HG03175 (cell line): ENCODE data around the gene DYNLRB1.
"Not testable (repeated sequence)": the region's sequence is repeated elsewhere in the genome, so short reads cannot be mapped to it uniquely, and the experiment has no call there.

Experiments used
- ATAC-seq: cut with Tn5 transposase; IDR thresholded peaks from one replicate; pipeline ENCODE4 v1.9.1; 2021; ENCODE audit warnings: mild to moderate bottlenecking, moderate library complexity; ENCODE audit not compliant: unreplicated experiment

The DYNLRB1 gene

DNA sequence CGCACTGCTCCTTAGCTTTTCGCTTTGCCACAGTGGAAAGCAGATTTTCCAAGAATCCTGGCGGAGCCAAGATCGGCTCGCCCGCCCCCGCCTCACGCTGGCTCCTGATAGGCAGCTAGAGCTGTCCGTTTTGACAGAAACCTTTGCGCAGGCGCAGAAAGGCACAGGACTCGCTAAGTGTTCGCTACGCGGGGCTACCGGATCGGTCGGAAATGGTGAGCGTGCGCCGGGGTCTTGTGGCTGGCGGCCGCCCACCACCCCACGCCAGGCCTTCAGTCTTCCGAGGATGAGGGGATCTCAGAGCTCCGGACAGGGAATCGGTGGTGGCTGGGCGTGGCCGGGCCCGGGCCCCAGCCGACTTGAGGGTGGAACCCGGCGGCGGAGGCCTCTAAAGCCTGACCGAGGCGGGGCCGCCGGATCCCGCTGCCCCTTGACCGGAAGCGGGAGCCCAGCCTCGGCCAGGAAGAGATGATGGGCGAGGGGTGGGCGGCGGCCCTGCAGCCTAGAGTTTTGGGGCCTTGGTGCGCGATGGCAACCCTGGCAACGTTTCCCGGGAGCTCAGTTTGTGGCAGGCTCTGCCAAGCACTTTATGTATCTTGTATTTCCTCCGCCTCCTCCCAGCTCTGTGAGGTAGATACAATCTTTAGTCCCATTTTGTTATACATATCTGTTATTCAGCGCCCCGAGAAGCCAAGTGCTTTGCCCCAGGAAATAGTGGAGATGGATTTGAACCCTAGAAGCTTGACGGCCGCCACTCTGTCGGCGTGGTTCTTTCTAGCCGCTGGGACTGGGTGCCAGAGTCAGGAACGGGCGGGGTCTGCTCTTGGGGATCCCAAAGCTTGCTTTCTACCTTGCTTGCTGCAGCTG lies at the start of gene DYNLRB1:
DYNLRB1 (plus strand) TSS at position 176 of the 867 bp plus-strand sequence; CDS start at position 213, 37 bp downstream.
- ATAC-seq: peak; percentile 71

GRCh38 chr20:34468951-34469350 lies 47.3 kb upstream of the DYNLRB1 start:
- ATAC-seq: no peak

- ATAC-seq: no peak
These were observed 43.8 kb upstream of the DYNLRB1 start for GRCh38 chr20:34472246-34472925.

GRCh38 chr20:34473262-34473883 lies 42.8 kb upstream of the DYNLRB1 start:
- no peak for ATAC-seq

GRCh38 chr20:34475979-34476736 lies 40.1 kb upstream of the DYNLRB1 start:
- ATAC-seq: peak; percentile 43

GRCh38 chr20:34479627-34480026 lies 36.6 kb upstream of the DYNLRB1 start:
- no peak for ATAC-seq

DNA sequence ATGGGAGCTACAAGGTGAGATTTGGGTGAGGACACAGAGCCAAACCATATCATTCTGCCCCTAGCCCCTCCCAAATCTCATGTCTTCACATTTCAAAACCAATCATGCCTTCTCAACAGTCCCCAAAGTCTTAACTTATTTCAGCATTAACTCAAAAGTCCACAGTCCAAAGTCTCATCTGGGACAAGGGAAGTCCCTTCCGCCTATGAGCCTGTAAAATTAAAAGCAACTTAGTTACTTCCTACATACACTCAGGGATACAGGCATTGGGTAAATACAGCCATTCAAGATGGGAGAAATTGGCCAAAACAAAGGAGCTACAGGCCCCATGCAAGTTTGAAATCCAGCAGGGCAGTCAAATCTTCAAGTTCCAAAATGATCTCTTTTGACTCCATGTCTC lies 34.1 kb upstream of the DYNLRB1 start:
- not testable (repeated sequence) for ATAC-seq

GRCh38 chr20:34483585-34484220 lies 32.5 kb upstream of the DYNLRB1 start:
- not testable (repeated sequence) for ATAC-seq

DNA sequence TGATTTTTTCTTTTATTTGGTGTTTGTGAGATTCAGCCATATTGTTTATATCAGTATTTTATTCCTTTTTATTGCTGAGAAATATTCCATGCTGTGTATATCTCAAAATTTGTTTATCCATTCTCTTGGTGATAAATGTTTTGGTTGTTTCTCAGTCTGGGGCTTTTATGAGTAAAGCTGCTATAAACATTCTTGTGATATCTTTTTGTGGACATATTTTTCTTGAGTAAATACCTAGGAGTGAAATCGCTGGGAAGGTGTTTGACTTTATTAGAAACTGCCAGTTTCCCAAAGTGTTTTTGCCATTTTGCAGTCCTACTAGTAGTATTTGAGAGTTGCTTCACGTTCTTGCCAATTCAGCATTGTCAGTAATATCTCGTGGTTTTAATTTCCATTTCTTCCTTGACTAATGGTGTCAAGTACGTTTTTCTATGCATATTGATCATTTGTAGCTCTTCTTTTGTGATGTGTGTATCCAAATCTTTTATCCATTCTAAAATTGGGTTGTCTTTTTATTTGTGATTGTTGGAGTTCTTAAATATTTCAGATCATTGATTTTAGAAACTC lies 31.1 kb upstream of the DYNLRB1 start:
- ATAC-seq: no peak

- ATAC-seq: no peak
These were observed 24.8 kb upstream of the DYNLRB1 start for GRCh38 chr20:34491226-34491931.

DNA sequence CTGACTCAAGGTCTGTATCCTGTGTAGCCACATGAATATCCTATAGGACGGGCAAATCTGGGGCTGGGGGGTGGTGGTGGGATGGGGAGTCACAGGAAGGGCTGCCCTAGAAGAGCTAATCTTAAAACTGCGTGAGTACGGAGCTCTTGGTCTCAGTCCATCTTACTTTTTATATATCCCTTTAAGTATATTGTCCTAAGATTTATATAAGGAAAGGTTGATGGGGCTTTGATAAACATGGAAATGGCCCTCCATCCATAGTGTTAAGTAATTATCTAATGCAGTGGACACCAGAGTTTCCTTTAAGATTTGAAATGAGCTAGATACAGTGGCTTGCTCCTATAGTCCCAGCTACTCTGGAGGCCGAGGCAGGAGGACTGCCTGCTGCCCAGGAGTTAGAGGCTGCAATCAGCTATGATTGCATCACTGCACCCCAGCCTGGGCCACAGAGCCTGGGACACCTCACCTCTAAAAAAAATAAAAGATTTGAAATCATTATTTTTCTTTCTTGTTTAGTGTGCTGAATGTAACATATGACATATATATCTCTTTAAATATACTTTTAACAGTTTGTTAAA lies 24.2 kb upstream of the DYNLRB1 start:
- no peak for ATAC-seq

GRCh38 chr20:34493646-34494045 lies 22.6 kb upstream of the DYNLRB1 start:
- no peak for ATAC-seq

DNA sequence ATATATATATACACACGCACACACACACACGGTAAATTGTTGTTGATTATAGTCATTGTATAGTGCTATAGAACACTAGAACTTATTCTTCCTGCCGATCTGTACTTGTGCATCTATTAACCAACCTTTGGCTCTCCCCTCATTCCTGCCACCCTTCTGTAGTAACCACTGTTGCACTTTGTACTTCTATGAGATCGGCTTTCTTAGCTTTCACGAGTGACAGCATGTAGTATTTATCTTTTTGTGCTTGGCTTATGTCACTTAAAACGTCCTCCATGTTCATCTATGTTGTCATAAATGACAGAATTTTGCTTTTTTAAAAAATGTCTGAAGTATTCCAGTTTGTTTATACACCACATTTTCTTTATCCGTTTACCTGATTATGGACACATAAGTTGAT lies 20.9 kb upstream of the DYNLRB1 start:
- no peak for ATAC-seq

- ATAC-seq: no peak
These were observed 20.3 kb upstream of the DYNLRB1 start for GRCh38 chr20:34495916-34496315.

DNA sequence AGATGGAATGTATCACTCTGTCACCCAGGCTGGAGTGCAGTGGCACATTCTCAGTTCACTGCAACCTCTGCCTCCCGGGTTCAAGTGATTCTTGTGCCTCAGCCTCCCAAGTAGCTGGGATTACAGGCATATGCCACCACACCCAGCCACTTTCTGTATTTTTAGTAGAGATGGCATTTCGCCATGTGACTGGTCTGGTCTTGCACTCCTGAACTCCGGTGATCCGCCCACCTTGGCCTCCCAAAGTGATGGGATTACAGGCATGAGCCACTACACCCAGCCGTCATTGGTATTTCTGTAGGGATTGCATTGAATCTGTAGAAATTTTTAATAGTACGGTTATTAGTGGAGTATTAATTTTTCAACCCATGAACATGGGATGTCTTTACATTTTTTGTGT lies 18.6 kb upstream of the DYNLRB1 start:
- ATAC-seq: not testable (repeated sequence)

- no peak for ATAC-seq
These were observed 15.4 kb upstream of the DYNLRB1 start for GRCh38 chr20:34500823-34501222.

GRCh38 chr20:34506480-34506879 lies 9.7 kb upstream of the DYNLRB1 start:
- no peak for ATAC-seq

GRCh38 chr20:34507702-34508413 lies 8.4 kb upstream of the DYNLRB1 start:
- no peak for ATAC-seq

DNA sequence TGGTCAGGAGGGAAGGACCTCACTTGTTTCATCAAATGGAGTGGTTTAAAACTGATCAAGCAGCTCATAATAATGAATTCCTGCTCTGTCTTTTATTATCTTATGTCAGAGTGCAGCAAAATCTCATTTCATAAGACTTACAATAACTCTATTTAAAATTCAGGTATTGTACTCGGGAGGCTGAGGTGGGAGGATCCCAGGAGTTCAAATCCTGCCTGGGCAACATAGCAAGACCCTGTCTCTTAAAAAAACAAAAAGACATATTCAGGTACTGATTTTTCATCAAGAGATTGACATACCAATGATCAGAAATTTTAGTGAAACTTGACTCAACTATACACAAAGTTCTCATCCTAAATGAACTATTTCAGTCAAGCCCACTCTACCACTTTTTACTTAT lies 5.6 kb upstream of the DYNLRB1 start:
- ATAC-seq: no peak
